HepG2 (cell line): ENCODE data around the gene POLR2H. TPM values are rescaled to one million over a fixed set of nuclear protein-coding genes. Genes with fewer than 3 reads are reported as not detected.

ENCODE experiments used
- ATAC-seq: fragments of 200-7000 bp; cut with Tn5 transposase; 3 replicates; pipeline ENCODE4 v1.9.1; 2020; ENCODE audit warnings: mild to moderate bottlenecking, moderate library complexity
- BruUV-seq: library from RNA; stranded (reverse); fragments of 400-500 nt; replicated peaks from 2 replicates; lab custom pipeline; 2021; lab: Mats Ljungman, UMichigan
- CTCF ChIA-PET: fragments of 300-600 bp; formaldehyde crosslinking; extraction: SDS; loops from one replicate; lab custom pipeline; 2021; ENCODE audit warnings: low total read pairs, inconsistent platforms, low intra/inter-chr PET ratio; lab: Yijun Ruan, JAX
- POLR2A ChIA-PET: fragments of 350-600 bp; sonication (Branson Sonifier 250); formaldehyde crosslinking; loops from one replicate; lab custom pipeline; 2020; ENCODE audit warnings: antibody characterized with exemption, inconsistent platforms; lab: Yijun Ruan, JAX
- DNase-seq: peaks from one replicate; pipeline ENCODE4 v3.0.0-alpha.2; 2015; ENCODE audit warnings: low spot score
- FAIRE-seq: peaks from 3 replicates; lab custom pipeline; 2011; peaks lifted over from hg19 to GRCh38; lab: Jason Lieb, UNC
- H2AFZ ChIP-seq: one replicate; pipeline ENCODE4 v1.6.1; 2011; ENCODE audit warnings: low read length, inconsistent platforms
- H3K27ac ChIP-seq: fragments of 300-600 bp; 3 replicates; pipeline ENCODE4 v1.8.0; 2011; ENCODE audit warnings: mixed run types, mild to moderate bottlenecking, mixed read lengths, low read length, inconsistent platforms; ENCODE audit not compliant: insufficient read depth; ENCODE audit errors: extremely low read length
- H3K27me3 ChIP-seq, 2 experiments: fragments of 200-600 bp in 1 of 2; 2 replicates in 1 of 2; 3 replicates in 1 of 2; pipeline versions ENCODE4 v1.6.0 to v1.8.0; 2011; ENCODE audit warnings: low read length in 2 of 2, mild to moderate bottlenecking in 2 of 2, moderate library complexity in 2 of 2, inconsistent platforms in 1 of 2; ENCODE audit not compliant: insufficient read depth in 2 of 2, control insufficient read depth in 1 of 2
- H3K36me3 ChIP-seq, 2 experiments: fragments of 200-600 bp in 1 of 2; replicated peaks in 1 of 2; 2 replicates in 1 of 2; 3 replicates in 1 of 2; pipeline versions ENCODE4 v1.5.1 to v1.8.0; 2011; ENCODE audit warnings: low read length in 2 of 2, inconsistent platforms in 1 of 2; ENCODE audit not compliant: insufficient read depth in 2 of 2, control insufficient read depth in 1 of 2
- H3K4me1 ChIP-seq: 2 replicates; pipeline ENCODE4 v1.5.1; 2012; ENCODE audit warnings: low read length, inconsistent platforms; ENCODE audit not compliant: insufficient read depth
- H3K4me2 ChIP-seq: 2 replicates; pipeline ENCODE4 v1.6.0; 2011; ENCODE audit warnings: low read depth, low read length, inconsistent platforms
- H3K4me3 ChIP-seq, 3 experiments: fragments of 200-600 bp in 1 of 3; sonication (generic), shearing (Covaris generic) in 1 of 3; replicated peaks in 1 of 3; 2 replicates each; pipeline ENCODE4 v1.5.1; 2011 to 2016; ENCODE audit warnings: low read length in 3 of 3, inconsistent platforms in 2 of 3, low read depth in 2 of 3, mild to moderate bottlenecking in 2 of 3, control low read depth in 1 of 3, mixed read lengths in 1 of 3; ENCODE audit not compliant: insufficient read depth in 1 of 3
- H3K79me2 ChIP-seq: one replicate; pipeline ENCODE4 v1.6.1; 2011; ENCODE audit warnings: low read length, inconsistent platforms; ENCODE audit not compliant: insufficient read depth
- H3K9ac ChIP-seq: 2 replicates; pipeline ENCODE4 v1.6.0; 2011; ENCODE audit warnings: mild to moderate bottlenecking, low read depth, low read length, inconsistent platforms; ENCODE audit not compliant: insufficient read depth
- H3K9me3 ChIP-seq: 2 replicates; pipeline ENCODE4 v1.5.1; 2012; ENCODE audit warnings: mild to moderate bottlenecking, low read length
- H4K20me1 ChIP-seq: 2 replicates; pipeline ENCODE4 v1.6.0; 2011; ENCODE audit warnings: inconsistent platforms, mild to moderate bottlenecking, low read length, moderate library complexity; ENCODE audit not compliant: insufficient read depth
- AHR ChIP-seq: IDR thresholded peaks from 2 replicates; pipeline ENCODE4 v1.6.1; 2018; ENCODE audit warnings: missing genetic modification reagents, missing compliant biosample characterization
- CREM ChIP-seq, 2 experiments: sonication (generic) in 1 of 2; formaldehyde crosslinking in 1 of 2; IDR thresholded peaks; 2 replicates each; pipeline versions ENCODE4 v1.4.0 to v1.6.1; 2016 to 2020; ENCODE audit warnings: antibody characterized with exemption in 1 of 2, mild to moderate bottlenecking in 1 of 2, missing genetic modification reagents in 1 of 2
- DNMT3B ChIP-seq: conservative IDR thresholded peaks from 2 replicates; pipeline ENCODE4 v1.6.1; 2016; ENCODE audit warnings: missing biosample characterization, control low read depth
- JUNB ChIP-seq: sonication (generic); formaldehyde crosslinking; IDR thresholded peaks from 2 replicates; pipeline ENCODE4 v1.8.0; 2022; ENCODE audit warnings: missing genetic modification reagents, mild to moderate bottlenecking, borderline replicate concordance
- MED1 ChIP-seq: sonication (generic); formaldehyde crosslinking; IDR thresholded peaks from 2 replicates; pipeline ENCODE4 v1.4.0; 2020; ENCODE audit warnings: missing genetic modification reagents
- RAD21 ChIP-seq: fragments of 450-650 bp; formaldehyde crosslinking; IDR thresholded peaks from 2 replicates; pipeline ENCODE4 v1.5.0; 2020; ENCODE audit warnings: mild to moderate bottlenecking
- ZNF605 ChIP-seq: sonication (generic); formaldehyde crosslinking; IDR thresholded peaks from 2 replicates; pipeline ENCODE4 v1.8.0; 2022; ENCODE audit warnings: mild to moderate bottlenecking, missing genetic modification reagents
- WGBS: methylation state at CpG from one replicate; pipeline ENCODE4 v1.1.6; 2017; ENCODE audit warnings: low lambda C conversion rate; 5-methylcytosine and 5-hydroxymethylcytosine counted together
- in situ Hi-C: cut with HindIII; loops from 2 replicates; pipeline ENCODE4 v1.10.0; 2017; ENCODE audit warnings: low pct_unique_long_range_greater_than_20kb; ENCODE audit not compliant: extremely low pct_ligation_motif_present
- intact Hi-C: fragments of 100-400 bp; cut with micrococcal nuclease; formaldehyde crosslinking; loops from one replicate; pipeline ENCODE4 v1.10.0; 2022; ENCODE audit not compliant: unreplicated experiment
- polyA plus RNA-seq, 8 experiments: library from polyadenylated mRNA; depleted of rRNA in 3 of 8; stranded (reverse) in 7 of 8; unstranded in 1 of 8; fragments of >200 nt; fragmentation: Illumina TruSeq in 4 of 8; extraction: Trizol in 4 of 8; gene quantifications; 2 replicates each; pipeline versions ENCODE4 v1.2.1 to v1.2.3, GENCODE V29; 2011 to 2016; ENCODE audit warnings: low read depth in 4 of 8, missing spikeins in 1 of 8, mixed read lengths in 1 of 8; ENCODE audit not compliant: insufficient read depth in 1 of 8
- total RNA-seq, 5 experiments: library from RNA; depleted of rRNA; stranded (reverse); fragments of >200 nt; fragmentation: Illumina TruSeq; extraction: Trizol; gene quantifications; 2 replicates each; pipeline ENCODE4 v1.2.3, GENCODE V29; 2016; ENCODE audit warnings: low read depth in 1 of 5
- TF ChIP-seq, protein P1 (sequence below): sonication (generic); formaldehyde crosslinking; IDR thresholded peaks from 2 replicates; pipeline ENCODE4 v1.9.0; 2021; ENCODE audit warnings: missing genetic modification reagents, borderline replicate concordance
- TF ChIP-seq, protein P2 (sequence below): sonication (generic); formaldehyde crosslinking; conservative IDR thresholded peaks from 2 replicates; pipeline ENCODE4 v1.8.0; 2022; ENCODE audit warnings: missing genetic modification reagents
- TF ChIP-seq, protein P3 (sequence below): sonication (generic); formaldehyde crosslinking; IDR thresholded peaks from 2 replicates; pipeline ENCODE4 v1.8.0; 2022; ENCODE audit warnings: mild to moderate bottlenecking, missing genetic modification reagents; ENCODE audit not compliant: insufficient replicate concordance

The POLR2H gene
- total and polyA plus RNA-seq, 2 of the 13 experiments (the other 11 are each of a cell fraction or from before 2014, with no cell fraction given) = 118 to 194 TPM

DNA sequence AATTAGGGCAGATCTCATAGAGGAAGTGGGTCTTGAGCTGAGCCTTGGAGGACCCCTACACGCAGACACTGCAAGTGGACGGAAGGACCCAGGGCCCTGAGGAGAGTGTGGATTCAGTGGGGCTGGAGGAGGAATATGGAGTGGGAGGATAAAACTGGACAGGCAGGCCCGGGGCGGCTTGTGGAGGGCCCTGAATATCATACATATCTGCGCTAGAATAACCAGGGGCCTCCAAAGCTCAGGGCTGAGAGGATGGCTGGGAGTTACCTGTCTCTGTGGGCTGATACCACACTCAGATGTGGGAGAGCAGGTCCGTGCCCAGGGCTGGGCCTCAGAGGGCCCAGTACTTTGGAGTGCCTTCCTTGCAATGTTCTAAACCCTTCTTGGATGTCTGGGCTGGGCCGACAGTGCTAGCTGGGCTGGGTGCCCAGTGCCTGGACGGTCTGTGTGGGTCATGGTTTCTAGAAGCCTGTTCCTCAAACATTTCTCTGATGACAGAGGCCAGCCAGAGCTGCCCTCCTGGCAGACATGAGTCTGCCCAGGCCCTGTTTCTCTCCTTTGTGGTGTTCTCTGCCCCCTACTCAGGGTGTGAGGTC is 47.9 kb downstream of the POLR2H start:
- Histone ChIP-seq H2AFZ (no peak overlapping the region), H3K4me2 (no peak overlapping the region), H3K36me3 (no peaks in the 10 kb centered on the region), H4K20me1 (no peaks in the 10 kb centered on the region), H3K27ac (no peak overlapping the region), H3K79me2 (no peaks in the 10 kb centered on the region), H3K27me3 (peaks cover 1 to 17% of the 10 kb centered on the region in 2 experiments; a peak in 4 of 5 replicates), H3K9me3 (no peaks in the 10 kb centered on the region), H3K9ac (no peak overlapping the region), H3K4me1 (peaks cover 14% of the 10 kb centered on the region), H3K4me3 (no peak overlapping the region)
- DNase-seq (no peak), FAIRE-seq (no peak), ATAC-seq (peak; percentile 25; the same call in 1 of the 3 replicates)
- WGBS = 92% methylated on average over 4 of the region's 8 CpGs
- in situ Hi-C loops (no loop called here), intact Hi-C loops (no loop called here)
- ChIA-PET CTCF (no interaction called here), POLR2A (no interaction called here)
- BruUV-seq = no TSS peak
- TF ChIP-seq, protein P1, sequence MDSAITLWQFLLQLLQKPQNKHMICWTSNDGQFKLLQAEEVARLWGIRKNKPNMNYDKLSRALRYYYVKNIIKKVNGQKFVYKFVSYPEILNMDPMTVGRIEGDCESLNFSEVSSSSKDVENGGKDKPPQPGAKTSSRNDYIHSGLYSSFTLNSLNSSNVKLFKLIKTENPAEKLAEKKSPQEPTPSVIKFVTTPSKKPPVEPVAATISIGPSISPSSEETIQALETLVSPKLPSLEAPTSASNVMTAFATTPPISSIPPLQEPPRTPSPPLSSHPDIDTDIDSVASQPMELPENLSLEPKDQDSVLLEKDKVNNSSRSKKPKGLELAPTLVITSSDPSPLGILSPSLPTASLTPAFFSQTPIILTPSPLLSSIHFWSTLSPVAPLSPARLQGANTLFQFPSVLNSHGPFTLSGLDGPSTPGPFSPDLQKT = no peak
- no peak for TF ChIP-seq MED1
- TF ChIP-seq AHR = no peak
- no peak for TF ChIP-seq DNMT3B (CRISPR knock-in tag)
- TF ChIP-seq, protein P2, sequence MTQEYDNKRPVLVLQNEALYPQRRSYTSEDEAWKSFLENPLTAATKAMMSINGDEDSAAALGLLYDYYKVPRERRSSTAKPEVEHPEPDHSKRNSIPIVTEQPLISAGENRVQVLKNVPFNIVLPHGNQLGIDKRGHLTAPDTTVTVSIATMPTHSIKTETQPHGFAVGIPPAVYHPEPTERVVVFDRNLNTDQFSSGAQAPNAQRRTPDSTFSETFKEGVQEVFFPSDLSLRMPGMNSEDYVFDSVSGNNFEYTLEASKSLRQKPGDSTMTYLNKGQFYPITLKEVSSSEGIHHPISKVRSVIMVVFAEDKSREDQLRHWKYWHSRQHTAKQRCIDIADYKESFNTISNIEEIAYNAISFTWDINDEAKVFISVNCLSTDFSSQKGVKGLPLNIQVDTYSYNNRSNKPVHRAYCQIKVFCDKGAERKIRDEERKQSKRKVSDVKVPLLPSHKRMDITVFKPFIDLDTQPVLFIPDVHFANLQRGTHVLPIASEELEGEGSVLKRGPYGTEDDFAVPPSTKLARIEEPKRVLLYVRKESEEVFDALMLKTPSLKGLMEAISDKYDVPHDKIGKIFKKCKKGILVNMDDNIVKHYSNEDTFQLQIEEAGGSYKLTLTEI (CRISPR knock-in tag) = no peak
- no peak for TF ChIP-seq RAD21 (CRISPR knock-in tag)
- TF ChIP-seq CREM (IDR thresholded peaks at IDR 0.05) = no peak
- TF ChIP-seq CREM (CRISPR knock-in tag; IDR thresholded peaks at IDR 0.05) = no peak
- no peak for TF ChIP-seq JUNB
- no peak for TF ChIP-seq ZNF605 (CRISPR knock-in tag)
- TF ChIP-seq, protein P3, sequence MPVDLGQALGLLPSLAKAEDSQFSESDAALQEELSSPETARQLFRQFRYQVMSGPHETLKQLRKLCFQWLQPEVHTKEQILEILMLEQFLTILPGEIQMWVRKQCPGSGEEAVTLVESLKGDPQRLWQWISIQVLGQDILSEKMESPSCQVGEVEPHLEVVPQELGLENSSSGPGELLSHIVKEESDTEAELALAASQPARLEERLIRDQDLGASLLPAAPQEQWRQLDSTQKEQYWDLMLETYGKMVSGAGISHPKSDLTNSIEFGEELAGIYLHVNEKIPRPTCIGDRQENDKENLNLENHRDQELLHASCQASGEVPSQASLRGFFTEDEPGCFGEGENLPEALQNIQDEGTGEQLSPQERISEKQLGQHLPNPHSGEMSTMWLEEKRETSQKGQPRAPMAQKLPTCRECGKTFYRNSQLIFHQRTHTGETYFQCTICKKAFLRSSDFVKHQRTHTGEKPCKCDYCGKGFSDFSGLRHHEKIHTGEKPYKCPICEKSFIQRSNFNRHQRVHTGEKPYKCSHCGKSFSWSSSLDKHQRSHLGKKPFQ (CRISPR knock-in tag) = no peak
